ENCODE data around the gene OR1D5.

Gene OR1D5

DNA sequence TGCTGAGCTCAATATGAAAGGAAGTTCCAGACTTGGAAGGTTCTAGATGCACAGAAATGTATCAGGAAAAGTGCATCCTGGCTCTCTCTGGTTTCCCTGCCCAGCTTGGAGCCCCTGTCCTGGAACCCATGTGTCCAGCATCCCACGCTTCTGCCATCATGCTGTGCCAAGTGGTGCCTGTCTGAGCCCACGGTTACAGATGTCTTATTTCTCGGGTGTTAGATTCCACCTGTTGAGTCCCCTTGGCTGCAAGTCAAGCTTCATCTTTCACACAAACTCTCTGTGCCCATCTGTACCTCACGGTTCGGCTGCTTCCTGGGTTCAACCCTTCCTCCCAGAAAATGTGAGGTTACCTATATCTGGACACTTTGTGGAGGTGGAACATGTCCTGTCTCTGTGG lies 22.5 kb downstream of the OR1D5 start:
- no peaks in the 10 kb centered on the region for H3K4me1 ChIP-seq (ENCODE audit: control insufficient read depth, insufficient read depth, low read length, unreplicated experiment)
- H3K36me3 ChIP-seq (ENCODE audit: insufficient read depth, low read length) = no peaks in the 10 kb centered on the region
- no peak overlapping the region for H3K27ac ChIP-seq (ENCODE audit: low read depth, low read length)
- H2AFZ ChIP-seq (ENCODE audit: low read length, unreplicated experiment) = no peak overlapping the region
- H3K4me3 ChIP-seq (ENCODE audit: low read depth, low read length) = no peak overlapping the region
- no peaks in the 10 kb centered on the region for H3K27me3 ChIP-seq (ENCODE audit: insufficient read depth, low read length)
- H3K79me2 ChIP-seq (ENCODE audit: control insufficient read depth, insufficient read depth, low read length, unreplicated experiment) = no peaks in the 10 kb centered on the region

DNA sequence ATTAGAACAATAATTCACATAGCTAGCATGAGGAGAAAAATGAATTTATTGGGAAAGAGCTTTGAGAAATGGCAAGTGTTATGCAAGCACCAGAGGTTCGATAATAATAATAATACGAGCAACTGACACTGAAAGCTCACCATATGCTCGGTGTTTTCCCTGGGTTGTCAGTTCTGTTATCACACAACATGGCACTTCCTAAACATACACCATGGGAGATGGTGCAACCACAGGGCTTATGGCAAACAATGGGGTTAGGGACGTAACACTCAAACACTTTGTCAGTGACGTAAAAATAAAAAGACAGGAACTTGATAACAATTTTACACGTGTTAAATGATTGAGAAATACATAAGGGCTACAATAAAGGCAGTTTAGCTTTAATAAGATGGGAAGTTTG lies 23.7 kb downstream of the OR1D5 start:
- H3K4me3 ChIP-seq (ENCODE audit: low read depth, low read length) = no peak overlapping the region
- no peaks in the 10 kb centered on the region for H3K27me3 ChIP-seq (ENCODE audit: insufficient read depth, low read length)
- no peak overlapping the region for H3K27ac ChIP-seq (ENCODE audit: low read depth, low read length)
- no peaks in the 10 kb centered on the region for H3K36me3 ChIP-seq (ENCODE audit: insufficient read depth, low read length)
- no peaks in the 10 kb centered on the region for H3K79me2 ChIP-seq (ENCODE audit: control insufficient read depth, insufficient read depth, low read length, unreplicated experiment)
- no peak overlapping the region for H2AFZ ChIP-seq (ENCODE audit: low read length, unreplicated experiment)
- H3K4me1 ChIP-seq (ENCODE audit: control insufficient read depth, insufficient read depth, low read length, unreplicated experiment) = no peaks in the 10 kb centered on the region

DNA sequence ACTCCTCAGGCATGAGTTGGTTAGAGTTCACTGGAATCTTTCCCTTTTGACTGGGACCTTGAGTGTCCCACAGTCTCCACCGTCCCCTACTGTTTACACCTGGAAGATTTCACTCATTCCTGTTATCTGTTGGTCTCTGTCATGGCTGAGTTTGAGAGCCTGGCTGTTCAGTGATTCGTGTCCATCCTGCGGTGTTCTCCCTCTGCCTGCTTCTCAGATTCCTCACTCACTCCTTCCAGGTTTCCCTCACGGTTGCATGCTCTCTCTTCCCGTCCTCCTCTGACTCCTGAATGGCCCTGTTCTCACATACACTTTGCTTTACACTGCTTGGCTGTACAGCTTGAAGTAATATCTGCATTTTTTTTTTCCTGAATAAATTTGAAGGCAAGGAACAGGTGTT lies 24.5 kb downstream of the OR1D5 start:
- Histone ChIP-seq H3K27ac (ENCODE audit: low read depth, low read length) (no peak overlapping the region), H2AFZ (ENCODE audit: low read length, unreplicated experiment) (no peak overlapping the region), H3K79me2 (ENCODE audit: control insufficient read depth, insufficient read depth, low read length, unreplicated experiment) (no peaks in the 10 kb centered on the region), H3K27me3 (ENCODE audit: insufficient read depth, low read length) (no peaks in the 10 kb centered on the region), H3K4me3 (ENCODE audit: low read depth, low read length) (no peak overlapping the region), H3K4me1 (ENCODE audit: control insufficient read depth, insufficient read depth, low read length, unreplicated experiment) (no peaks in the 10 kb centered on the region), H3K36me3 (ENCODE audit: insufficient read depth, low read length) (no peaks in the 10 kb centered on the region)

DNA sequence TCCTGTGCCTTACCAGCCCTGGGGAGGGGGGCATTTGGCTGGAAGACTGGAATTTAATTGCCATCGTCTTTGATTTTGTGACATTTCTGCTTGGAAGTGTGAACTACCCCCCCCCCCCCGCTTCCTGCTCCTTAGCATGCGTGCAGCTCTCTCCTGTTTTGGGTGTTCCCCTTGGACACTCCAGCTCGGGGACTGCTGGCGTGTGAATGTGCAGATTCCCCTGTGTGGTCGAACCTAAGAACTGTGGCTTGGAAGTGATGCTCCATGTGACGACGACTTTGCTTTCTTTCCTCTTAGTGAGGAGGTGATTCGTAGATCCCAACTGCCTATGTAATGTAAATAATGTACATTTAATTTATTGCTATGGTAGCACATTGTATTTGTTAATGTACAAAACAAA lies 26.1 kb downstream of the OR1D5 start:
- no peaks in the 10 kb centered on the region for H3K27me3 ChIP-seq (ENCODE audit: insufficient read depth, low read length)
- H3K27ac ChIP-seq (ENCODE audit: low read depth, low read length) = no peak overlapping the region
- H3K79me2 ChIP-seq (ENCODE audit: control insufficient read depth, insufficient read depth, low read length, unreplicated experiment) = no peaks in the 10 kb centered on the region
- no peaks in the 10 kb centered on the region for H3K36me3 ChIP-seq (ENCODE audit: insufficient read depth, low read length)
- no peaks in the 10 kb centered on the region for H3K4me1 ChIP-seq (ENCODE audit: control insufficient read depth, insufficient read depth, low read length, unreplicated experiment)
- no peak overlapping the region for H3K4me3 ChIP-seq (ENCODE audit: low read depth, low read length)
- no peak overlapping the region for H2AFZ ChIP-seq (ENCODE audit: low read length, unreplicated experiment)

DNA sequence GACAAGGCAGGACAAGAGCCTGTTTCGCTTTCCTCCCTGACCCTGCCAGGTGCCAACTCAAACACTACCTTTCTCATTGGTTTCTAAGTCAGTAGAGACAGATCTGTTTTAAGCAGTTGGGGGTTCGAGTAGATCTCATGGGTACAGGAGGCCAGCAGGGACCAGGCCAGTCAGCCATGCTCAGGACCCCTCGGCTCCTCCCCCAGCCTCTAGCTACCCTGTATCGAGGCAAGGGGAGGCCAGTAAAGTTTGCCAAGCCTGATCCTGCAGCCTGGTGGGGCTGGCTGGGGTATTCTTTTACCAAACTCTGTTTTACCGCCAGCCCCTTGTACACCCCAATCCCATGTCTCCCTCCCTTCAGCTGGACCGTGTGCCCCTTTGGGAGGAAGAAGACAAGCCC lies 26.6 kb downstream of the OR1D5 start:
- H3K4me3 ChIP-seq (ENCODE audit: low read depth, low read length) = no peak overlapping the region
- H3K27ac ChIP-seq (ENCODE audit: low read depth, low read length) = no peak overlapping the region
- H3K79me2 ChIP-seq (ENCODE audit: control insufficient read depth, insufficient read depth, low read length, unreplicated experiment) = no peaks in the 10 kb centered on the region
- no peaks in the 10 kb centered on the region for H3K4me1 ChIP-seq (ENCODE audit: control insufficient read depth, insufficient read depth, low read length, unreplicated experiment)
- no peak overlapping the region for H2AFZ ChIP-seq (ENCODE audit: low read length, unreplicated experiment)
- H3K27me3 ChIP-seq (ENCODE audit: insufficient read depth, low read length) = no peaks in the 10 kb centered on the region
- H3K36me3 ChIP-seq (ENCODE audit: insufficient read depth, low read length) = no peaks in the 10 kb centered on the region

DNA sequence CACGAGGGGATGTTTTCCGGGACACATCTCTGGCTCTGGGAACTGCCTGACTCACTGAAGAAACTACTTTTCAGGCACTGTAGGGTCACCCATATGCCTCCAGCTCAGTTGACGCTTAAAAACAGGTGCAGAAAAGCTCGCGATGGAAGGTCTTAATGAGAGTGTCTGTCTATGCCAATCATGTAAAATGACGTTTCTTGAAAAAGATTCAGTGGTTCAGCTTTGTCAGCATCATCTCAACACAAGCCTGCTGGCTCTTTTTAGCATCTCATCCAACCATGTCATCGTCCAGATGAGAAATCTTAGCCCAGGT lies 27.5 kb downstream of the OR1D5 start:
- Histone ChIP-seq H3K27ac (ENCODE audit: low read depth, low read length) (no peak overlapping the region), H3K4me3 (ENCODE audit: low read depth, low read length) (no peak overlapping the region), H3K36me3 (ENCODE audit: insufficient read depth, low read length) (no peaks in the 10 kb centered on the region), H3K4me1 (ENCODE audit: control insufficient read depth, insufficient read depth, low read length, unreplicated experiment) (no peaks in the 10 kb centered on the region), H3K79me2 (ENCODE audit: control insufficient read depth, insufficient read depth, low read length, unreplicated experiment) (no peaks in the 10 kb centered on the region), H3K27me3 (ENCODE audit: insufficient read depth, low read length) (no peaks in the 10 kb centered on the region), H2AFZ (ENCODE audit: low read length, unreplicated experiment) (no peak overlapping the region)

DNA sequence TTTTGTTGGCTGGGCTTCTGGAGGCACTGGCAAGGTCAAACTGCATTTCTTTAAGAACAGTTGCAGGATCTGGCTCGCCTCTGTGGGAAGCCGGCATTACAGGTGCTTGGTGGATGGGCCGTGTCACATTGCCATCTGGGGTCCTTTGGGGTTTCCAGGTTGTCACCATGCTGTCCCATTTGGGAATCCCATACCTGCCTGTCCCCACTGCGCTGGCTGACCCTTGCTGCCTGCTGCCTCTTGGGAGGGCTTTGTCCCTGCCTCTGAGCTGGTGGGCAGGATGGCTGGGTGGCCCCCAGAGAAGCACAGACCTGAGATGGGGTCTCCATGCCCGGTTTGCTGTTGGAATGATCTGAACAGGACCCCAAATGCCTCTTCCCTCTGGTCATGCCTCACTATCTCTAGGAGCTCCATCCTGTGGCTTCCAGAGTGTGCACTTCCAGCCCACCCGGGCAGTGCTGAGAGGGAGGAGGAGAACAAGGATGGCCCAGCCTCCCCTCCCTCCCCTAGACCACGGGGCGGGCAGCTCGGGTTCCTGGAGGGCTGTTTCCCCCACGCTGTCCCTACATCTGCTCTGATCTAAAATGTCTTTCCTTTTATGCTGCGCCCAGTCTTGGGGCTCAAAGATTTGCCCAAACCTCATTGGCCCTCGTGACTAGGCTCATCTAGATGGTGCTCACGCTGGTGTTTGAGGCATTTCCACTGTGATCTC lies 28.0 kb downstream of the OR1D5 start:
- H3K27ac ChIP-seq (ENCODE audit: low read depth, low read length) = no peak overlapping the region
- no peaks in the 10 kb centered on the region for H3K79me2 ChIP-seq (ENCODE audit: control insufficient read depth, insufficient read depth, low read length, unreplicated experiment)
- no peak overlapping the region for H2AFZ ChIP-seq (ENCODE audit: low read length, unreplicated experiment)
- no peaks in the 10 kb centered on the region for H3K27me3 ChIP-seq (ENCODE audit: insufficient read depth, low read length)
- peaks cover 3% of the 10 kb centered on the region for H3K4me1 ChIP-seq (ENCODE audit: control insufficient read depth, insufficient read depth, low read length, unreplicated experiment)
- no peak overlapping the region for H3K4me3 ChIP-seq (ENCODE audit: low read depth, low read length)
- H3K36me3 ChIP-seq (ENCODE audit: insufficient read depth, low read length) = no peaks in the 10 kb centered on the region

DNA sequence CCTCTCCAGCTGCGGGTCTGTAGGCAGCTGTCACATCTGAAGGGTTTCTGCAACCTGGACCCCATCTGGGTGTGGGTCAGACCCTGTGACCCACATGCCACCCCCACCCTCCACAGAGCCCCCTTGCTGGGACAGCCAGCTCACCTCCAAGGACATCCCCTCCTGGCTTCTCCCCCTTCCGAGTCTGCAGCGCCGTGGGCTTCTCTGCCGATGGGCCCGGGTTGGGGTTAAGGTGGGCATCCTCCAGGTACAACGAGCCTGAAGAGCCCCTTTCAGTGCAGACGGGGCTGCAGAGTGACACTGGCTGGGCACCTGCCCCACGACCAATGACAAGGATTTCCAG lies 28.9 kb downstream of the OR1D5 start:
- Histone ChIP-seq H3K27me3 (ENCODE audit: insufficient read depth, low read length) (no peaks in the 10 kb centered on the region), H3K36me3 (ENCODE audit: insufficient read depth, low read length) (0 out of 2 replicates have a peak, but pooled peaks cover 2% of the 10 kb centered on the region), H3K4me1 (ENCODE audit: control insufficient read depth, insufficient read depth, low read length, unreplicated experiment) (peaks cover 9% of the 10 kb centered on the region), H3K79me2 (ENCODE audit: control insufficient read depth, insufficient read depth, low read length, unreplicated experiment) (no peaks in the 10 kb centered on the region), H3K4me3 (ENCODE audit: low read depth, low read length) (no peak overlapping the region), H2AFZ (ENCODE audit: low read length, unreplicated experiment) (no peak overlapping the region), H3K27ac (ENCODE audit: low read depth, low read length) (no peak overlapping the region)

DNA sequence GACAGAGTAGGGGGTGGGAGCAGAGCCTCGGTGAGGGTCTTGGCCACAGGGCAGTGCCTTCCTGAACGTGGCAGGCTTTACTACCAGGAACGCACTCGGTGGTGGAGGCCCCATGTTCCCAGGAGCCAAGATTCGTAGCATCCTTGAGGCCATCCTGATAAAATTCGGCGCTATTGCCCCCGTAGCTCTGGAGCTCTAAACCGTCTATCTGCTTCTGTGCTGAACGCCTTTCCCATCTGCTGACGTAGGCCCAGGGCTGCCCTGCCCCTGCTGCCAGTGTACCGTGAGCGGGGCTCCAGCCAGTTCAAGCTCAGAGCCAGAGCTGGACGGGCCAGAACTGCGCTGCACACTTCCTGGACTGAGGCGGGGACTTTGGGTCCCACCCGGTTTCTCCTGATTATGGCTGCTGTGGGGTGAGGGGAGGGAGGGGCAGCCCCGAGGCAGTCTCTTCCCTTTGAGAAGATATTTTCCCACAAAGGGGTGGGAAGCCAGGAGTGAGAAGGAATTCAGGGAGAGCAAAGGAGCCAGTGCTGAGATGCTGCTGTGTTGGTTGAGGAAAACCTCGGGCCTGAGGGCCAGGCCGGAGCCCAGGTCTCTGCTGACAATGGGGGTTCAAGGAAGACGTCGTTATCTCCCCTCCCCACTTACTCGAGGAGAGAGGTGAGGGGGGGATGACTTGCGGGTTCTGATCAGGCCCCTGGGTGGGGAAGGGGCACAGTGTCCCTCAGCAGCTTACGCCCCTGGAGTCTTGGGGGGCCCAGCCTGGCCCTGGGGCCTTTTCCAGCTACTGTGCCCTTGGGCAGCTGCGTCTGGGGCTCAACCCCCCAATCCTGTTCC lies 29.4 kb downstream of the OR1D5 start:
- peaks cover 12% of the 10 kb centered on the region for H3K4me1 ChIP-seq (ENCODE audit: control insufficient read depth, insufficient read depth, low read length, unreplicated experiment)
- no peaks in the 10 kb centered on the region for H3K79me2 ChIP-seq (ENCODE audit: control insufficient read depth, insufficient read depth, low read length, unreplicated experiment)

DNA sequence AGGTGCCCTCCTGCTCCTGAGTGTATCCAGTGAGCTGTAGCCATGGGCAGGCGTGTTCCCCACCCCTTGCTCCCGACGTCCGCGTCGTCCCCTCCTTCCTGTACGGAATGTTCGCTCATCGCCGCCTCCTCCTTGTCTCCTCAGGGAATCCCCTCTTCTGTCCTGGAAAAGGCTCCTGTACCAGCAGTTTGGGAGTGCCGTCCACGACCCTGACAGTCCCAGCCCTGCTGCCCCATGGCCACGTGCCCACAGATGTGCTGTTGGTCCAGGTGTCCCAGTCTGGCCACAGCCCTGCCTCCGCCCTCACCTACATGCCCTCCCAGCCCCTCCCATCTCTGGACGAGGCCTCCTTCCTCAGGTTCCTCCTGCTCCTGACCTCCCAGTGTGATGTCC lies 30.2 kb downstream of the OR1D5 start:
- Histone ChIP-seq H3K4me1 (ENCODE audit: control insufficient read depth, insufficient read depth, low read length, unreplicated experiment) (peaks cover 12% of the 10 kb centered on the region), H3K4me3 (ENCODE audit: low read depth, low read length) (no peak overlapping the region), H3K79me2 (ENCODE audit: control insufficient read depth, insufficient read depth, low read length, unreplicated experiment) (no peaks in the 10 kb centered on the region), H3K27me3 (ENCODE audit: insufficient read depth, low read length) (no peaks in the 10 kb centered on the region), H3K36me3 (ENCODE audit: insufficient read depth, low read length) (0 out of 2 replicates have a peak, but pooled peaks cover 4% of the 10 kb centered on the region), H3K27ac (ENCODE audit: low read depth, low read length) (no peak overlapping the region), H2AFZ (ENCODE audit: low read length, unreplicated experiment) (no peak overlapping the region)

More for the DNA sequence above, 29.4 kb downstream of the OR1D5 start:
- Histone ChIP-seq H3K27ac (ENCODE audit: low read depth, low read length) (no peak overlapping the region), H3K36me3 (ENCODE audit: insufficient read depth, low read length) (0 out of 2 replicates have a peak, but pooled peaks cover 4% of the 10 kb centered on the region), H2AFZ (ENCODE audit: low read length, unreplicated experiment) (no peak overlapping the region), H3K27me3 (ENCODE audit: insufficient read depth, low read length) (no peaks in the 10 kb centered on the region), H3K4me3 (ENCODE audit: low read depth, low read length) (no peak overlapping the region)
